Measurements from ENCODE around the gene CCL17. TPM values are rescaled to one million over a fixed set of nuclear protein-coding genes. Genes with fewer than 3 reads are reported as not detected.

The CCL17 gene
- total RNA-seq, 6 donors from 2014 or later, result 2.8 to 24.2 (median 5.8) TPM; not detected in 3

DNA sequence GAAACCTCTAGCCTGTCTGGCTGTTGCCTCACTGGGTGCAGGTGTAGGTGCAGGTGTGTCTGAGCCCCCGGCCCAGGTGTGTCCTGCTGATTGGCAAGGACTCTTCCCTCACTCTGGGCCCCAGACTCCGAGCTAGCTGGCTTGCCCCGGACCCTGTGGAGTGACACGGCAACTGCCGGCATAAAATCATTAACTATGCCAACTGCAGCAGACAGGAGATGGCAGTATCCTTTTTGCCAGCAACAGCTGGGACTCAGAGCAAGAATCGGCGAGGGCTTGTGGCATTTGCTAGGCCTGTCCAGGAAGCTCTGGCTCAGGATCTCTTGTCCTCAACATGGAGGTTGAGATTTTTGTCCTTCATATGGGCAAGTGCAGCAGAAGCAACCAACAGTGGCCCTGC is 21.8 kb downstream of the CCL17 start:
- H3K4me1 ChIP-seq, result peaks cover 0 to 18% (median 13%) of the 10 kb centered on the region in 4 donors
- H3K27ac ChIP-seq, result no peak overlapping the region
- no peak overlapping the region for H3K4me3 ChIP-seq
- TF ChIP-seq EP300 (IDR thresholded peaks at IDR 0.05), result no peak
- TF ChIP-seq POLR2AphosphoS5 (IDR thresholded peaks at IDR 0.05), result no peak
- TF ChIP-seq POLR2A (IDR thresholded peaks at IDR 0.05), result no peak
- TF ChIP-seq, protein P1, sequence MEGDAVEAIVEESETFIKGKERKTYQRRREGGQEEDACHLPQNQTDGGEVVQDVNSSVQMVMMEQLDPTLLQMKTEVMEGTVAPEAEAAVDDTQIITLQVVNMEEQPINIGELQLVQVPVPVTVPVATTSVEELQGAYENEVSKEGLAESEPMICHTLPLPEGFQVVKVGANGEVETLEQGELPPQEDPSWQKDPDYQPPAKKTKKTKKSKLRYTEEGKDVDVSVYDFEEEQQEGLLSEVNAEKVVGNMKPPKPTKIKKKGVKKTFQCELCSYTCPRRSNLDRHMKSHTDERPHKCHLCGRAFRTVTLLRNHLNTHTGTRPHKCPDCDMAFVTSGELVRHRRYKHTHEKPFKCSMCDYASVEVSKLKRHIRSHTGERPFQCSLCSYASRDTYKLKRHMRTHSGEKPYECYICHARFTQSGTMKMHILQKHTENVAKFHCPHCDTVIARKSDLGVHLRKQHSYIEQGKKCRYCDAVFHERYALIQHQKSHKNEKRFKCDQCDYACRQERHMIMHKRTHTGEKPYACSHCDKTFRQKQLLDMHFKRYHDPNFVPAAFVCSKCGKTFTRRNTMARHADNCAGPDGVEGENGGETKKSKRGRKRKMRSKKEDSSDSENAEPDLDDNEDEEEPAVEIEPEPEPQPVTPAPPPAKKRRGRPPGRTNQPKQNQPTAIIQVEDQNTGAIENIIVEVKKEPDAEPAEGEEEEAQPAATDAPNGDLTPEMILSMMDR (IDR thresholded peaks at IDR 0.05), result no peak
- H3K27me3 ChIP-seq, result no peaks in the 10 kb centered on the region
- DNase-seq (no peak), ATAC-seq (ENCODE audit: low FRiP score in 2 of 2) (peak in 1 of 2 donors; percentile 28)
- 75 to 94% methylated on average over 5 to 7 of the region's 7 CpGs for WGBS, 2 donors
- no peaks in the 10 kb centered on the region for H3K9me3 ChIP-seq
- peaks cover 17 to 50% (median 41%) of the 10 kb centered on the region in 4 donors for H3K36me3 ChIP-seq

- 84 to 93% methylated on average over 8 of the region's 8 CpGs for WGBS, 2 donors
- Histone ChIP-seq H3K4me1 (peaks cover 0 to 14% (median 7%) of the 10 kb centered on the region in 4 donors), H3K36me3 (peaks cover 24 to 60% (median 51%) of the 10 kb centered on the region in 4 donors), H3K4me3 (no peak overlapping the region), H3K27me3 (no peaks in the 10 kb centered on the region), H3K9me3 (no peaks in the 10 kb centered on the region), H3K27ac (no peak overlapping the region)
- no peak for DNase-seq
- ATAC-seq (ENCODE audit: low FRiP score in 2 of 2), result no peak
- TF ChIP-seq POLR2A (IDR thresholded peaks at IDR 0.05) (no peak), EP300 (IDR thresholded peaks at IDR 0.05) (no peak), POLR2AphosphoS5 (IDR thresholded peaks at IDR 0.05) (no peak)
- TF ChIP-seq, protein P1 (IDR thresholded peaks at IDR 0.05), result no peak
Measured at GRCh38 chr16:57427307-57427706, 22.7 kb downstream of the CCL17 start.

DNA sequence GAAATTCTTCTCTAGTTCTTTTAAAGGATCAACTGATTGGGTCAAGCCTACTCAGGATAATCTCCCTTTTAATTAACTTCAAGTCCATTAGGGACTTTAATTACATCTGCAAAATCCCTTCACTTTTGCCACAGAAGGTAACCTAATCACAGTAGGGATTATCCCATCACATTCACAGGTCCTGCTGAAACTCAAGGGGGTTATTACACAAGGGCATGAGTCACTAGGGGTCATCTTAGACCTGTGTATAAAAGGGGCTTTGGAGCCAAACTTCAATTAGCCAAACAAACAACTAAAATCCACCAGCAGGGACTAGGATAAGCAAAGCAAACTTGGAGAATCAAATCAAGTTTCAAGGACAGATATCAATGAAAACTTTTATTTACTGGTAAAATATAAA is 23.3 kb downstream of the CCL17 start:
- no peak overlapping the region for H3K27ac ChIP-seq
- no peak for ATAC-seq (ENCODE audit: low FRiP score in 2 of 2)
- no peak overlapping the region for H3K4me3 ChIP-seq
- H3K36me3 ChIP-seq, result peaks cover 29 to 65% (median 55%) of the 10 kb centered on the region in 4 donors
- no peak for DNase-seq
- H3K9me3 ChIP-seq, result no peaks in the 10 kb centered on the region
- H3K27me3 ChIP-seq, result no peaks in the 10 kb centered on the region
- H3K4me1 ChIP-seq, result peaks cover 0 to 10% (median 3%) of the 10 kb centered on the region in 4 donors
- no peak for TF ChIP-seq POLR2AphosphoS5 (IDR thresholded peaks at IDR 0.05)
- TF ChIP-seq POLR2A (IDR thresholded peaks at IDR 0.05), result no peak
- TF ChIP-seq, protein P1 (IDR thresholded peaks at IDR 0.05), result no peak

DNA sequence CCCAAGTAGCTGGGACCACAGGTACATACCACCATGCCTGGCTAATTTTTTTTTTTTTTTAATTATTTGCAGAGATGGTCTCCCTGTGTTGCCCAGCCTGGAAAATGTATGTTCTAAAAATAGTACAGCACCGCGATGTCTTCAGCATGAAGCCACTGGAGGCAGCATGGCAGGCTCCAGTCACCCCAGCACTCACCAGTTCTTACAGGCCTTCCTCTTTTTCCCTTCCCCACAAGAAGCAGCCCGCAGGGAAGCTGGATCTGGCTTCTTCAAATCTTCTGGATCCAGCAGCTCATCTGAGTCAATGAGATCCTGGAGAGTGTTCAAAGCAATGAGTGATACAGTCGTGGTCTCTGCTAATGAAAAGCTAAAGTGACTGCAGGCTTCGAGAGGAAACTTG is 26.4 kb downstream of the CCL17 start:
- Histone ChIP-seq H3K27ac (no peak overlapping the region), H3K4me3 (no peak overlapping the region), H3K36me3 (peaks cover 58 to 96% (median 86%) of the 10 kb centered on the region in 4 donors), H3K27me3 (no peaks in the 10 kb centered on the region), H3K9me3 (no peaks in the 10 kb centered on the region), H3K4me1 (no peaks in the 10 kb centered on the region)
- no peak for DNase-seq
- no peak for ATAC-seq (ENCODE audit: low FRiP score in 2 of 2)
- TF ChIP-seq POLR2A (IDR thresholded peaks at IDR 0.05), result no peak
- no peak for TF ChIP-seq POLR2AphosphoS5 (IDR thresholded peaks at IDR 0.05)
- TF ChIP-seq EP300 (IDR thresholded peaks at IDR 0.05), result no peak
- WGBS, 2 donors, result 79 to 85% methylated on average over 5 of the region's 5 CpGs

GRCh38 chr16:57432505-57432904 is 27.9 kb downstream of the CCL17 start:
- TF ChIP-seq EP300 (IDR thresholded peaks at IDR 0.05) (no peak), POLR2AphosphoS5 (IDR thresholded peaks at IDR 0.05) (no peak), POLR2A (IDR thresholded peaks at IDR 0.05) (no peak)
- TF ChIP-seq, protein P1 (IDR thresholded peaks at IDR 0.05), result no peak
- Histone ChIP-seq H3K4me1 (no peaks in the 10 kb centered on the region), H3K4me3 (no peak overlapping the region), H3K27ac (no peak overlapping the region), H3K9me3 (no peaks in the 10 kb centered on the region), H3K36me3 (peaks cover 64 to 98% (median 90%) of the 10 kb centered on the region in 4 donors), H3K27me3 (no peaks in the 10 kb centered on the region)
- ATAC-seq (ENCODE audit: low FRiP score in 2 of 2), result no peak
- WGBS, 2 donors, result 91 to 94% methylated on average over 2 of the region's 2 CpGs
- DNase-seq, result no peak

Measured in upper lobe of left lung (tissue), 6 donors.